NCI-H510A (cell line): ENCODE data around the gene GLB1L2.

Experiments
- DNase-seq: peaks from one replicate; lab custom pipeline; 2025; lab: John Stamatoyannopoulos, UW

GLB1L2 gene

DNA sequence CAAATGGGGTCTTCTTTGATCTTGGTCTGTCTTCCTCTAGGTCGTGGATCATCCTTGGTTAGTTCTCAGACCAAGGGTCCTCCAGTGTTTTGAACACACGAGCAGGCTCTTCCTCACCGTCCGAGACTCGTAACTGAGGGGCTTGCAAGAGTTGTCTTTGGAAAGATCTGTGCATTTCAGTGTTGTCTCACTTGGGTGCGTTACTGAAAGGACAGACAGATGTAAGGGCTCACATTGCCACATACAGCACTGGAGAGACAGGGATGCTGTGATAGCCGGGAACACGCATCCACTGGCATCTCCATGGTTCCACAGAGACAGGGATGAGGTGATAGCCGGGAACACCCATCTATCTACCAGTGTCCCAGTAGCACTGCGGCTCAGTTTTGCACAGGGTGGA is 15.7 kb downstream of the GLB1L2 start:
- DNase-seq, result no peak

DNA sequence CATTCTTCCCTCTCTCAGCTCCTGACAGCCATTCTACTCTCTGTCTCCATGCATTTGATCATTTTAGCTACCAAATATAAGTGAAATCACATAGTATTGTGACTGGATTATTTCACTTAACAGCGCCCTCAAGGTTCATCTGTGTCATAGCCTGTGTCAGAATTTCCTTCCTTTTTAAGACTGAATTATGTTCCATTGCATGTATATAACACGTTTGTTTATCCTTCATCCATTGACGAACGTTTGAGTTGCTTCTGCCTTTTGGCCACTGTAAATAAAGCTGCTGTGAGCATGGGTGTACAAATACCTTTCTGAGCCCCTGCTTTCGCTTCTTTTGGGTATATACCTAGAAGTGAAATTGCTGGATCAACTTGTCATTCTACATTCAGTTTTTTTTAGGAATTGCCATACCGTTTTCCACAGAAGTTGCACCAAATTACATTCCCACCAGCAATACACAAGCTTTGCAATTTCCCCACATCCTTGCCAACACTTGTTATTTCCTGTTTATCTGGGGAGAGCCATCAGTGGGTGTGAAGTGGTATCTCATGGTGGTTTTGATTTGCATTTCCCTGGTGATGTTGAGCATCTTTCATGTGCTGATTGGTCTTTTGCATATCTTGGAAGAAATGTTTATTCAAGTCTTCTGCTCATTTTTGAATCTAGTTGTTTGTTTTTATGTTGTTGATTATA is 17.5 kb downstream of the GLB1L2 start:
- no peak for DNase-seq

DNA sequence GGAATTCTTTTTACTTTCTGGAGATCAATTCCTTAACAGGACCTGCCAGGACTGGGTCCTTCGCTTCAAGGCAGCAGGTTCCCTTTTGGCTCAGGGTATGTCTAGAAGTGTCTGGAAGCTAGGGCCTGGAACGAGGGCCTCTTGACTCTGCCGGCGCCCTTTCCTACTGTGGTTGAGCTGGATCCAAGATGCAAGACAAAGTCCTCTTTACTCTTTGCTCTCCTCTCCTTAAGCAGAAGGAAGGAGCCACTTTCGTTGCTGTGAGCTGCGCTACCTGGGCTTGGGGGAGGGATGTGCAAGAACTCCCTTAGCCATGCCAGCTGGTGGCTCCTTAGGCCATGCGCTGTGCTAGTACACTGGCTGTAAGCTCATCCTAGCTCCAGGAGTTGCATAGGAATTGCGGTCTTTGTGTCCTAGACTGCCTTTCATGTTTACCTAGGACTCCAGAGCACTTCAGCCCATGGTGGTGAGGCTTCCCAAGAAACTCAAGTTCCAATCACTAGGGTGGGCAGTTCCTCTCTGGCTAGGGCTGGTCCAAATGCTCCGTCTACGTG is 18.1 kb downstream of the GLB1L2 start:
- DNase-seq, result no peak

DNA sequence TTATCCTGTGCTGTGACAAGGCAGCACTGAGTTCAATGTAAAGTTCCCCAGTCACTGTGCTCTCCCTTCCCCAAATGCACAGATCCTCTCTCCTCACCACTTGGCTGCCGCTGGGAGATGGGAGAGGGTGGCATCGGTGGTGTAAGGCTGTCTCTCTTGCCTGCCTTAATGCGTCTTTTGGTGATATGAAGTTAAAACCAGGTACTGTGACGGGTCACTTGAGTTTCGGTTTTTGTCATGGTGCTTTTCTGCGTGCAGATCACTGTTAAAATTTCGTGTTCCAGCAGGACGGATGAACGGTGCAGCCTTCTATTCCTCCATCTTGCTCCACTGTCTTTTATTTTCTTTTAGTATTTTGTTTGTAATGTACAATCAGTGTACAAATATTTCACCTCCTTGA is 18.6 kb downstream of the GLB1L2 start:
- no peak for DNase-seq

DNA sequence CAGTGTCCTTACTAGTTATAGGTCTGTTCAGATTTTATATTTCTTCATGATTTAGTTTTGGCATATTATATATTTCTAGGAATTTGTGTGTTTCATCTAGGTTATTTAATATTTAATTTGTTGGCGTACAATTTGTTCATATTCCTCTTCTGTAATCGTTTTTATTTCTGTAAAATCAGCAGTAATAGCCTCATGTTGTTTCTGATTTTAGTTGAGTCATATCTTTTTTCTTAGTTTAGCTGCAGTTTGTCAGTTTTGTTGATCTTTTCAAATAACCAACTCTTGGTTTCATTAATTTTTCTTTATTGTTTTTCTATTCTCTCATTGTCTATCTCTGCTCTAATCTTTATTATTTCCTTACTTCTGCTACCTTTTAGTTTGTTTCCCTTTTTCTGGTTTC is 20.3 kb downstream of the GLB1L2 start:
- no peak for DNase-seq

DNA sequence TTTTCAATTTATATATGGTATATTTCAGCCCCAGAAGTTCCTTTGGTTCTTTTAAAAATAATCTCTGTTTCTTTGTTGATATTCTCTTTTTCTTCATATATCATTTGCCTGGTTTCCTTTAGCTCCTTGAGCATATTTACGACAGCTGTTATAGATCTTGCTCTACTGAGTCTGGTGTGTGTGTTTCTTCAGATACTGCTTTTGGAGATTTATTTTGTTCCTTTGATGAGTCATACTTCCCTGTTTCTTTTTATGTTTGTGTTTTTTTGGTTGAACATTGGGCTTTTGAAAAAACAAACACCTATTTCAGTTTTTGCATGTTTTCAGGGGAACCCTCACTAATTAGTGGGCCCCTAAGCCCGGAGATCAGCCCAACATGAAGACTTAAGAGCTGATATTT is 23.3 kb downstream of the GLB1L2 start:
- no peak for DNase-seq

DNA sequence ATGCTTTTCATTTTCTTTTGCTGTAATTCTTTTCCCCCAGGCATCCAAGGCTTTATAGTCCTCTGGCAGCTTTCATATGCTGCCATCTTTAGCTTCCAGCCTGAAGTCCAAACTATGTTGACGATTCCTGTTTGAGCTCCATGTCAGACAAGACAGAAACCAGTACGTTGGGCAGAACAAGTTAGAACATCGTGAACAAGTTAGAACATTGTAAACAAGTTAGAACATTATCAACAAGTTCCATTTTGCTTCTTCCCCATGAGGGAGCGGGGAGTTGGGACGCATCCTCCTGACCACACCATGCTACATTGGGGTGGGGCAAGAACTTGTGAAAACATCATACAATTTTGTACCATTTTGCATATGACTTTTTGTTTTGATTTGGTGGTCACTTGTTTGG is 23.9 kb downstream of the GLB1L2 start:
- no peak for DNase-seq

DNA sequence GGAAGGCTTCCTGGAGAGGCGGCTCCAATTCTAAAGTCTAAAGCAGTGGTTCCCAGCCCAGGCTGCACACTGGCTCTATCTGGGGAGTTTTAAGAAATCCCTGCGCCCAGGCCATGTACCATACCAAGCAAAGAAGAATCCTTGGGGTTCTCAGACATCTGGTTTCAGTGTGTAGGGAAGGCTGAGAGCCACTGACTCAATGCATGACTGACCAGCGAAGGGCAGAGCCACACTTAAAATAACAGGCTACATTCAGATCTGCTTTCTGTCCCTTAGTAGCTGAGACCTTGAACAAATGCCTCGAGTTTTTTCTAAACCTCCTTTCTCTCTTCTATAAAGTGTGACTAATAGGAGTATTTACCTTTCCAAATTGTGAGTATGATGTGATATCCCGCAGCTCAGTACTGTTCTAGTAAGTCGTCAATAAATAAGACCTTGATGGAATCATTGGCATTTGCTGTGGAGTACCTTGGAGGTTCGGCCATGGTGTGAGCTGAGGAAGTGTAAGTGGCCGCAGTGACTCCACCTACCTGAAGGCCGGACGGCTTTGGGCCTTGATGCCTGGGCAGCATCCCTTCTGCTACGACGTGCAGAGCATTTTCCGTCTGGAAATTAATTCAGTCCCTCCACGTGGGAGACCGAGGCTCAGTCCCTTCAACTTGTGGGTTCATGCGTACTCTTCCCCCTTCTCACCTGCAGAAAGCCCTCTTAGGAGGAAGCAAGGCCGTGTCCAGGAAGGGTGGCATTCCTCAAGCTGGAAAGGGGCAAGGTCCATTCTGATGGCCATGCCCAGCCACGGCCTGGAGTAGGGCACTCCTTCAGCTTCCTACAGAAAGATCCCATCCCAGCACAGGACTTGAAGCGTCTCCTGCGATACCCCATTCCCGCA is 25.1 kb downstream of the GLB1L2 start:
- no peak for DNase-seq

DNA sequence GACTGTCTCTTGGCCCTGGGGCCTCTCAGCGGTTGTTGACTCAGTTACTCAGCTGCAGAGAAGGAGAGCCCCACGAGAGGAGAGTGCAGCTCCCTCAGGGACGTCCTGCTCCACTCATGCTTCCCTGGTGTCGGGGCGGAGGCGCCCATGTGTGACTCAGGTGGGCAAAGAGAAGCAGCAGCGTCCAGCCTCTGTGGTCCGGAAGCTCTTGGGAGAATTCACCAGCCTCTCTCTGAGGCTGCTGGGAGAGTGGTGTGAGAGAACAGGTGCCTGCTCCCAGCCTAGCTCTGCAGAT is 25.7 kb downstream of the GLB1L2 start:
- no peak for DNase-seq

DNA sequence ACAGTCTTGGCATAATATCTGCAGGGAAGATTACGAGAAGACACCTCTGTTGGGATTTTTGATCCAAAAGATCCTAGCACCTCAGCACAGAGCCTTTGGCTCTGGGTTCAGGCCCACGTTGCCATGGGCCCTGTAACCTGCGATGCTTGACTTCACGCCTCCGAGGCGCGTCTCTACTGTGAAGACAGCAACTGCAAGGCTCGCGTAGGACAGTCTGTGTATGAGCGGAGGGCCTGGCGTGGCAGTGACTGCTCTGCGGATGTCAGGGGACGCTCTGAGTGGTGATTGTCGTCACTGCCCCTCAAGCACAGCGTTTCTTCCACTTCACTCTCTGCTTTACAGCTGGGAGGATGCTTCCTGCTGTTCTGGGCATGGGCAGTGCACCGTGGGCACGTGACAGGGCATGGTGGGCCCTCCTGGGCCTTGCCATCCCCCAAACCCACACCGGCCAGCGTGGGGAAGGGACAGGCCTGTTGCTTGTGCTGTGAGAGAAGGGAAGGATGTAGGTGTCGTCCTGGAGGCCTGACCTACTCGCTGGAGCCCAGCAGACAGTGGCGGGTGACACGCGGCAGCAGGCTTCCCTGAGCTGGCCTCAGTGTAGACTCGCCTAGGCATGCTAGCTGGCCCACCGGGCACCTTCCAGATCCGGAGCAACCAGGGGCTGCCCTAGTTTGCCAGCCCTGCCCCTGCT is 26.5 kb downstream of the GLB1L2 start:
- no peak for DNase-seq

DNA sequence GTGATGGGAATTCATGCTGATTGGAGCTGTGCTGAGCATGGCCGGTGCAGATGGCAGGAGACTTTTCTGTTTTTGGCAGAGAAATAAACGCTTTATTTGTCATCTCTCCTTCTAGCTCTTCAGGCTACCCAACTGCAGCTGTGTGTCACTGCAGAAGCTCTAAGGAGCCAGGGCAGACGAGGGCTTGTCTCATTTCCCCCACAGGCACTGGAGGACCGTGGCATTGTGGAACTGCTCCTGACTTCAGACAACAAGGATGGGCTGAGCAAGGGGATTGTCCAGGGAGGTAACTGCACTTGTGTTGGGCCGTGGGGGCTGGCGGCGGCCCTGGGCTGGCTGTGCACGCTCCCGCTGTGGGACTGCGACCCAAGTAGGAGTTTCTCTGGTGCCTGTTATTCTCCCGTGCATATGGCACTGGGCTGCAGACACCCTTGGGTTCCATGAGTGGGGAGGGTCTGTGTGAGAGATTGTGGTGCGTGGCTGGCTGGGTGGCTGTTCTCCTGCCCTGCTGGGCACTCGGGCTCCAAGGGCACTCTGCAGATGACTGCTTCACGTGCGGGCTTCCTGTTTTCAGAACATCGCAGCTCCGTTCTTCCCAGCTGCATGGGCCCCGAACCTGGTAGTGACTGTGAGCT is 27.2 kb downstream of the GLB1L2 start:
- DNase-seq, result no peak

DNA sequence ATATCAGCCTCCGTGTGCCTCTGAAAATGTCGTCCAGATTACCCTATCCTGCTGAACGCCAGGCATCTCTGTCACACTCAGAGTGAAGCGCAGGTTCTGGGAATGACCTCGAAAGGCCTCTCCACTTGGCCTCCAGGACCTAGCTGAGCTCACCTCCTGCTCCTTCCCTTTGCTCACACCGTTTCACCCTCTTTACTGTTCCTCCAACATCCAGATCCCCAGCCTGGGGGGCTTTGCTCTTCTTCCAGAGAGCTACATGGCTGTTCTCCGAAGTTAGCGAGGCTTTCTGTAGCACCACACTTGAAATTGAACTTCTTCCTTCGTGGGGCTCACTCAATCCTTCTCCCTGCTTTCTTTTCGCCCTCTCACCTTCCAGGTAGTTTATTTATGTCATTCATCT is 27.9 kb downstream of the GLB1L2 start:
- no peak for DNase-seq

DNA sequence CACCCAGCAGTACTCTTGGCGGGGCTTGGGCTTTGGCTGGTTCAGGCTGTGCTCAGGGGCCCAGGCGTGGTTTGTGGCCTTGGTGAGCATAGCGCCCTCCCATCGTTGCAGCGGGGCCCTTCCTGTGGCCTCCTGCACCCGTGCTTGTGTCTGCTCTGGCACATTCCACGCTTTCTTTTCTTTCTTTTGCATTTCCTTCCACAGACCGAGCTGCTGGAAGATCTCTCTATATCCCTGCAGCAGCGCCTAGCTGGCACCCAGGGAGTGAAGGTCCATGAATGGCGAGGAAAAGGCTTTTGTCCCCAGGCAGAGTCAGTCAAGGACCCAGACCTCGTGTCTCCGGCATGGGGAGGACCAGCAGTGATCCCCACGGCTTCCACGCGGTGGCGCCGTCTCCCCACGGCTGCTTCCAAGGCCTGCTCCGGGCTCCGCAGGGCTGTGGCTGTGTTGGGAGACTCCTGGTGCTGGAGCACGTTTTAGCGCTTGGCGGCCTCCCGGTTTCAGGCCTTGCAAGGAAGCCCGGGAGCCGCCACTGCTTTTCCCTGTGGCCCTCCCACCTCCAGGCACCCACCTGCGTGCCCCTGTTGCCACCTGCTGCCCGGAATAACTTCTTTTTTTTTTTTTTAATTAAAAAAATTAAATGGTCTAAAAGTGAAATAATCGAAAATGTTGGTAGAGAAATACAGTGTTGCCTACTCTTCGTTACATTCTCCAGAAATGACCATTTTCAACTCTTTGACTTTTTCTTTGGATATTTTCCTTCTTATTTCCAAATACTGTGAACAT is 28.5 kb downstream of the GLB1L2 start:
- DNase-seq, result peak; percentile 15

DNA sequence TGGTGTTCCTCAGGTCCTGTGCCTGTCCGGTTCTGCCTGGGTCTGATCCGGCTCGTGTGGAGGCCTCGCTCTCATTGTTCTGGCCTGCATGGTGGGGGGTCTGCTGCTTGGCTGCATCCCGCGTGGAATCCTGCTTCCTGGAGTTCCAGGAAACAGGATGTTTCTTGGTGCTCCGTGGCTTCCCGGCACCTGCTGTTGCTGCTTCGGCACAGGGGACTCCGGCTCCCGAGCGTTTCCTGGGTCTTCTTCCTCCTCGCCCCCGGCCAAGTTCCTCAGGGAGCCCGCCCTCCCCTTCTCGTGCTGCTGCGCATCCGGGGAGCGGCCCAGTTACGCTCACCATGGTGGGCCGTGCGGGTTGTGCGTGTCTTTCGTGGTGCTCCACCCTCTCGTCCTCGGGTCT is 29.9 kb downstream of the GLB1L2 start:
- DNase-seq, result no peak

DNA sequence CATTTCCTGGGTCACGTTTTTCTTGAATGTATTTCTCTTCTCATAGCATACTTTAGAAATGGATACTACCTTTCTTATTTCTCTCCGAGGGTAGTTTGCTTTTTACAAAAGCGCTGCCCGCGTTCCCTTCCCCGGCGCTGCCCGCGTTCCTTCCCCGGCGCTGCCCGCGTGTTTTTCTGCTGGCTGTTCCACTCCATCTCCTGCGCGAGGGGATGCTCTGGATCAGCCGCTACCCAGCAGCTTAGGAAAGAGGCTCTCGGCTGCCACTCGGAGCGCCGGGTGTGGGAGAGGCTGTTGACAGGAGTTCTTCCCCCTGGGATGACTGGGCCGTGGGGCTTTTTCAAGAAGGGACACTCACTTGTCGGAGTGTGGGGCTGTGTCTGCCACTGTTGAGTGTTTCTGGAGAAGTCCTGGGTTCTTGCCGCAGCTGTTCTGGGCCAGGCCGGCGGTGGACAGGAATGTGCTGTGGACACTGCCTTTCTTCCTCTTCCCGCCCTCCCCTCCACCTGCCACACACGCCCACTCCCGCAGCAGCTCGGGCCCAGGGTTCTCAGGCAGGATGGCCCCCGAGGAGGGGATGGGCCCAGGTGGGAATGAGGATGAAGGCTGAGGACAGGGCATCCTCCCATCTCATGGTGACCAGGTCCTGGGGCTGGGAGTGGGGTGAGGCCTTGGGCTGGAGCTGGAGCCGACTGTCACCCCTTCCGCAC is 30.6 kb downstream of the GLB1L2 start:
- no peak for DNase-seq

DNA sequence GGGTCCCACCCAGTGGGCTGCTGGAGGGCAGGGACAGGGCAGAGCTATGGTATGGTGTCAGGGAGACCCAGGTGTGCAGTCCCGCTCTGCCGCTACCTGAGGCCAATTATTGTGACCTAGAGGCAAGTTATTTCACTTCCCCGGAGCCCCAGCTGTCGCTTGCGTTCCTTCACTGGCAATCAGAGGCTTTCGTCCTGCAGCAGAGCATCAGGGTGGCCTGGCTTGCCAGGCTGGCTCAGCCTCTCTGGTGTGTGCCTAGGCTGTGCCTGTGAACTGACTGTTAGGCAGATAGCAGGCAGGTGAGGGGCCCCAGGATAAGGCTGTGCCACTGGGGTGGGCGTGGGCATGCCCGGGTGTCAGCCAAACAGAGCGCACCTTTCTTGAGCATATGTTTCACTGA is 31.4 kb downstream of the GLB1L2 start:
- no peak for DNase-seq

DNA sequence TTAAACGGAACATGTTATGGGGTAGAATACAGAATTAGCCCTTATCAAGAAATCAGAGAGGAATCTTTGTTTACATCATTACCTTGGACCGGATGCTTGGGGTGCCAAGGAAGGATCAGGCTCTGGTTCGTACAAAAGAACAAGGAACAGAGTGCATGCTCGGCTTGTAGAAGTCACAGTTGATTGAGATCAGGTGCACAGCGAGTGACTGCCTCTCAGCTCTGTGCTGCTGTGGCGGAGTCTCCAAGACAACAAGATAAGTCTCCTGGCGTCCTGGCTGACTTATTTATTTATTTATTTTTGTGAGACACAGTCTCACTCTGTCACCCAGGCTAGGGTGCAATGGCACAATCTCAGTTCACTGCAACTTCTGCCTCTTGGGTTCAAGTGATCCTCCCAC is 31.8 kb downstream of the GLB1L2 start:
- no peak for DNase-seq

DNA sequence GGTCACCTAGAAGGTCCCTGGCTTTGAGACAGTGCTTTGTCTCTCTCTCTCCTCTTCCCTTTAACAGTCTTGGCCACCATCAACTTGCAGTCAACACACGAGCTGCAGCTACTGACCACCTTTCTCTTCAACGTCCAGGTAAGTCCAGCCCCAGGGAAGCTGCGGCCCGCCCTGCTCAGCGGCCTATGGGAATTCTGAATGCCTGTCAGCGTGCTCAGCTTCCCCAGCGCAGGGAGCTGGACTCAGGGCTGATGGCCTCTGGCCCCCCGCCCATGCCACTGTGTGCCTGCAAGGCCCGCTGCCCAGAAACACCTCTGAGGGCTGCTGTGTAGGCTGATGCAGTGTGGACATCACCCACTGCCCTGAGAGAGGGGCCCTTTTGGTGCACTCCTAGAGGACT is 32.5 kb downstream of the GLB1L2 start:
- DNase-seq, result no peak

DNA sequence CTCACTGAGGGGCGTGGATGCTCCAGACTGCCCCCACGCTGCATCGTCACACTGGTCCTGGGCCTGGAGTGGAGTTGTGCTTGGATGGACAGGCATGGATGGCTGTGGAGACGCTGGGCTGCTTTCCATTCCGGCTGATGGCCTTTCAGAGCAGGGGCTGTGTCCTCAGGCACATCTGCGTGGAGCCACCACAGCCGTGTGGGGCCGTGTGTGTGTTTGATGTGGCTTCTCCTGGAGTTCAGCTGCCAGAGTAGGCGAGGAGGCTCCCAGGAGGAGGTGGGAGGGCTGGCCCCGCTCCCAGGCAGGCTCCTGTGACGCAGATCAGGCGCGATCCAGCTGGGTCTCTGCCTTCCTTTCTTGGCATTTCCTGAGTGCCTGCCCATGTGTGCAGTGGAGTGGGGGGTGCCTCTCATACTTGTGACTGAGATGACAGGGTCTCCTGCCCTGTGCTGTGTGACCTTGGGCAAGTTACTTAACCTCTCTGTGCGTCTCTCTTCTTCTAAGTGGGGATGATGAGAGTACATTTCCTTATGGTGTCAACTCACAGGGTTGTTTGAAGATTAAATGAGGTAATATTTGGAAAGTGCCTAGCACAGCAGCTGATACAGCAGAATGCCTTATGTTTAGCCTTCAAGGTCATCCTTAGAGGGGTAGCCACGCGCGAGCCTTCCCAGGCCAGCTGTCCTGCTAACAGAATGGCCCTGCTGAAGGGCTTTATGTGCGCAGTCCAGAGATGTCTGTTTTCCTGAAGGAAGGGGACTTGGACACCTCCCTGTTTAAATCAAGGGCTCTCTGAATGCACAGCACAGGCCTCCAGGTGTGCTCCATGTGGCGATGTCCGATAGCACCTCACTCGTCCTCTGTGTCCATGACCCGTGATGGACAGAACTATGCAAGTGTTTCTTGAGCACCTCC is 33.5 kb downstream of the GLB1L2 start:
- no peak for DNase-seq

DNA sequence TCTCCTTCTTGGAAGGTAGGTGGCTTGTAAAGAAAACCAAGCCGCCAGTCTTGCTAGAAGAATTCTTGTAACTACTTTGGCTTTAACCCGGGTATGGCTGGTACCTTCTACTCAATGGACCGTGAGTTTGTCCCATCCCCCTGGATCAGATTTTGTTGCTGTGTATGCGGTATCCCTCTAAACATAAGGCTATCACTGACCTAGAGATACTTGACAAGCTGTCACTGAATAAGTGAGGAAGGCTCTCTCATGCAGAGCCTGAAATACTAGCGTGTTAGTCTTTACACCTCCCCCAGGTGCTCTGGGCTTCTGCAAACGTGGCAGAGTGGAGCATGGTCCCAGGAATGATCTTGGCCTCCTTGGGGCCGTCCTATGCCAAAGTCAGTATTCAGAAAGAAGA is 34.5 kb downstream of the GLB1L2 start:
- no peak for DNase-seq
